ENCODE data around the gene TMEM121. TPM values are rescaled to one million over a fixed set of nuclear protein-coding genes. Genes with fewer than 3 reads are reported as not detected.

The TMEM121 gene
- total RNA-seq, 1 donor from 2014 or later: 4.4 TPM

Other genes with a start within 250 kb of the TMEM121 start
- 20.5 TPM for gene BRF1, start 225.6 kb upstream of the TMEM121 start, total RNA-seq
- gene PACS2, start 211.8 kb upstream of the TMEM121 start, total RNA-seq: 26.6 TPM
- 1.3 TPM for gene TEX22, start 128.0 kb upstream of the TMEM121 start, total RNA-seq
- 39.2 TPM for gene MTA1, start 106.8 kb upstream of the TMEM121 start, total RNA-seq
- 23.8 TPM for gene CRIP2, start 51.8 kb upstream of the TMEM121 start, total RNA-seq
- gene CRIP1, start 39.7 kb upstream of the TMEM121 start, total RNA-seq: 3.2 TPM
- gene TEDC1, start 35.3 kb upstream of the TMEM121 start, total RNA-seq: 10.6 TPM